GM21619 (cell line): ENCODE results near the gene M1AP.

Experiments
- ATAC-seq: cut with Tn5 transposase; IDR thresholded peaks from one replicate; pipeline ENCODE4 v1.9.1; 2021; ENCODE audit not compliant: unreplicated experiment

Gene M1AP

DNA sequence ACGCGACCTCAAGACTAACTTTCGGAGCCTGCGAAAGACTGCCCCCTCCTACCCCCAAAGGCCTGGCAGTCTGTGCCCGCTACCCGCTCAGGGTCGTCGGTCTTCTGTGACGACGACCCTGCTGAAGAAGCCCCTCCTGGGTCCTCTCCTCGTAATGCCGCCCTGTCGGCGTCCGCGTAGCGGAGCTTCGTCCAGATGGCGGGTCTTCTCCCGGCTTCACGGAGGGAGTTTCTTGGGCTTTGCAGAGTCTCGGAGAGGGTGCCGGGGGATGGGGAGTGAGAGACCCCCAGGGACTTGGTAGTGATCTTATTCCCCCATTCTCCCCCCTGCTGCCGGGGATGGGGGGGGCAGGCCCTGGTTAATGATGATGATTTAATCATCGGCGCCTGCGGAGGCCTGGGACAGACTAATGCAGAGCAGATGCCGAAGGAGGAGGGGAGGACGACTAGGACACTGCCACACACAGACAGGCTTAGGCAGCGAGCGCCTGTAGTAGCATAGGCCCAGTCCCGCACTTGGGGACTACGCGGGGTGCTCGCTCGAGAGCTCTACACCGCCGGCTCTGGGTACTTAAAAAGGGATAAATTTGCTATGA is 140.1 kb downstream of the M1AP start:
- peak; percentile 3 for ATAC-seq
